Calu3 (cell line): ENCODE data around the gene CIBAR2. TPM values are rescaled to one million over a fixed set of nuclear protein-coding genes. Genes with fewer than 3 reads are reported as not detected.
"Not testable (repeated sequence)": the region's sequence is repeated elsewhere in the genome, so short reads cannot be mapped to it uniquely, and the experiment has no call there.

Experiments used
- BruUV-seq: library from RNA; stranded (reverse); fragments of 400-500 nt; replicated peaks from 2 replicates; lab custom pipeline; 2021; lab: Mats Ljungman, UMichigan
- CTCF ChIA-PET: fragments of 300-600 bp; sonication (Branson Sonifier 250); formaldehyde crosslinking; loops from one replicate; lab custom pipeline; 2022; ENCODE audit warnings: antibody characterized with exemption; lab: Charles Lee
- DNase-seq: peaks from one replicate; pipeline ENCODE4 v3.0.0; 2022
- H3K27ac Mint-ChIP-seq: one replicate; pipeline ENCODE4 v1.8.0; 2022; ENCODE audit warnings: mixed read lengths; ENCODE audit not compliant: unreplicated experiment
- H3K27me3 Mint-ChIP-seq: one replicate; pipeline ENCODE4 v1.8.0; 2022; ENCODE audit warnings: mixed read lengths; ENCODE audit not compliant: unreplicated experiment
- H3K36me3 Mint-ChIP-seq: one replicate; pipeline ENCODE4 v1.8.0; 2022; ENCODE audit warnings: mild to moderate bottlenecking, moderate library complexity, mixed read lengths; ENCODE audit not compliant: insufficient read depth, unreplicated experiment
- H3K4me1 Mint-ChIP-seq: one replicate; pipeline ENCODE4 v1.8.0; 2022; ENCODE audit warnings: mild to moderate bottlenecking, low read depth, mixed read lengths; ENCODE audit not compliant: unreplicated experiment
- H3K4me3 Mint-ChIP-seq: one replicate; pipeline ENCODE4 v1.8.0; 2022; ENCODE audit warnings: mild to moderate bottlenecking, low read depth, moderate library complexity, mixed read lengths; ENCODE audit not compliant: unreplicated experiment
- H3K9me3 Mint-ChIP-seq: one replicate; pipeline ENCODE4 v1.8.0; 2022; ENCODE audit warnings: low read depth, mixed read lengths; ENCODE audit not compliant: unreplicated experiment
- CTCF ChIP-seq: fragments of 200-600 bp; IDR thresholded peaks from one replicate; pipeline ENCODE4 v1.8.0; 2022; ENCODE audit warnings: antibody characterized with exemption; ENCODE audit not compliant: unreplicated experiment
- intact Hi-C: fragments of 100-400 bp; cut with micrococcal nuclease; formaldehyde crosslinking; loops from one replicate; pipeline ENCODE4 v1.10.0; 2022; ENCODE audit not compliant: unreplicated experiment
- total RNA-seq: library from RNA; stranded (reverse); gene quantifications from 2 replicates; pipeline ENCODE4 v1.2.3, GENCODE V29; 2022

Gene CIBAR2
- total RNA-seq, 1 experiment from 2014 or later: not detected

GRCh38 chr16:85125570-85126393 is 13.5 kb upstream of the CIBAR2 start:
- no peak for TF ChIP-seq CTCF
- no peaks in the 10 kb centered on the region for H3K9me3 Mint-ChIP-seq
- H3K27ac Mint-ChIP-seq: no peak overlapping the region
- peaks cover 9% of the 10 kb centered on the region for H3K4me1 Mint-ChIP-seq
- intact Hi-C loops: no loop called here
- BruUV-seq: no TSS peak
- no peak overlapping the region for H3K4me3 Mint-ChIP-seq
- CTCF ChIA-PET: interaction anchor here (0.6 kb wide), 1 partner anchor 58 kb away, joined by 3 read pairs; no protein-coding TSS in a partner anchor
- peaks cover 57% of the 10 kb centered on the region for H3K27me3 Mint-ChIP-seq
- no peak for DNase-seq
- no peaks in the 10 kb centered on the region for H3K36me3 Mint-ChIP-seq

- no peaks in the 10 kb centered on the region for H3K9me3 Mint-ChIP-seq
- intact Hi-C loops: no loop called here
- no TSS peak for BruUV-seq
- H3K36me3 Mint-ChIP-seq: no peaks in the 10 kb centered on the region
- CTCF ChIA-PET: interaction anchor here (0.6 kb wide), 1 partner anchor 57 kb away, joined by 3 read pairs; no protein-coding TSS in a partner anchor
- peaks cover 9% of the 10 kb centered on the region for H3K4me1 Mint-ChIP-seq
- H3K4me3 Mint-ChIP-seq: no peak overlapping the region
- TF ChIP-seq CTCF: no peak
- no peak for DNase-seq
- H3K27ac Mint-ChIP-seq: no peak overlapping the region
- peaks cover 47% of the 10 kb centered on the region for H3K27me3 Mint-ChIP-seq
Measured at GRCh38 chr16:85124636-85125346, 12.5 kb upstream of the CIBAR2 start.

GRCh38 chr16:85123891-85124635 is 11.8 kb upstream of the CIBAR2 start:
- no peaks in the 10 kb centered on the region for H3K36me3 Mint-ChIP-seq
- TF ChIP-seq CTCF: no peak
- CTCF ChIA-PET: interaction anchor here (0.5 kb wide), 1 partner anchor 188 kb away, joined by 3 read pairs; no protein-coding TSS in a partner anchor
- H3K4me1 Mint-ChIP-seq: peaks cover 9% of the 10 kb centered on the region
- intact Hi-C loops: no loop called here
- no peaks in the 10 kb centered on the region for H3K9me3 Mint-ChIP-seq
- BruUV-seq: no TSS peak
- H3K4me3 Mint-ChIP-seq: no peak overlapping the region
- DNase-seq: no peak
- peaks cover 39% of the 10 kb centered on the region for H3K27me3 Mint-ChIP-seq
- H3K27ac Mint-ChIP-seq: no peak overlapping the region

GRCh38 chr16:85123441-85123840 is 11.2 kb upstream of the CIBAR2 start:
- BruUV-seq, H3K4me3 Mint-ChIP-seq, H3K9me3 Mint-ChIP-seq, H3K27ac Mint-ChIP-seq, H3K4me1 Mint-ChIP-seq, DNase-seq, H3K36me3 Mint-ChIP-seq, intact Hi-C loops: not testable (repeated sequence)
- CTCF ChIA-PET: interaction anchor here (0.5 to 0.7 kb wide), 3 partner anchors 126 to 301 kb away, joined by 3 to 6 read pairs (median 3); no protein-coding TSS in a partner anchor
- H3K27me3 Mint-ChIP-seq: peaks cover 33% of the 10 kb centered on the region
